GM12864 (cell line): ENCODE data around the gene KATNAL1.
"Not testable (repeated sequence)": the region's sequence is repeated elsewhere in the genome, so short reads cannot be mapped to it uniquely, and the experiment has no call there.

Experiments used
- DNase-seq: peaks from one replicate; pipeline ENCODE4 v3.0.0-alpha.2; 2011; ENCODE audit warnings: low read depth
- H3K4me3 ChIP-seq: 2 replicates; pipeline ENCODE4 v1.5.1; 2011; ENCODE audit warnings: mild to moderate bottlenecking, low read depth, low read length, control low read depth
- TF ChIP-seq, protein P1 (sequence below): IDR thresholded peaks from 2 replicates; pipeline ENCODE4 v1.5.1; 2011; ENCODE audit warnings: low read depth, mild to moderate bottlenecking, moderate library complexity, low read length, control low read depth, inconsistent platforms; ENCODE audit errors: missing control alignments

Gene KATNAL1

DNA sequence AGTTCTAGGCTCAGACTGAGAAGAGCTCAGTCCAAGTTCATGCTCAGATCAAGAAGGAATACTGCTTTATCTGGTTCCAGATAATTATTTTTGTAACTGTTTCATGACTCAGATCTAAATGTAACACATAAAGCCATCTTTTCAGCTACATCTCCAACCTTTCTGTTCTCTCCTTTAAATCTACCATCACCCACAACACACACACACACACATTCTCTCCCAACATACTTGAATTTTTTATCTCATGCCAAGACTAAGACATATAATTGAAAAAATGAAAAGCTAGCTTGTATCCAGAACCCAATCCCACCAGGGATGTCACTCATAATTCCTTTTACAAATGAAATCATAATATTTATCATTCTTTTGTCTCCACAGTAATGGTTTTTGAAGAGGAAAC, 7.6 kb downstream of the KATNAL1 start:
- TF ChIP-seq, protein P1, sequence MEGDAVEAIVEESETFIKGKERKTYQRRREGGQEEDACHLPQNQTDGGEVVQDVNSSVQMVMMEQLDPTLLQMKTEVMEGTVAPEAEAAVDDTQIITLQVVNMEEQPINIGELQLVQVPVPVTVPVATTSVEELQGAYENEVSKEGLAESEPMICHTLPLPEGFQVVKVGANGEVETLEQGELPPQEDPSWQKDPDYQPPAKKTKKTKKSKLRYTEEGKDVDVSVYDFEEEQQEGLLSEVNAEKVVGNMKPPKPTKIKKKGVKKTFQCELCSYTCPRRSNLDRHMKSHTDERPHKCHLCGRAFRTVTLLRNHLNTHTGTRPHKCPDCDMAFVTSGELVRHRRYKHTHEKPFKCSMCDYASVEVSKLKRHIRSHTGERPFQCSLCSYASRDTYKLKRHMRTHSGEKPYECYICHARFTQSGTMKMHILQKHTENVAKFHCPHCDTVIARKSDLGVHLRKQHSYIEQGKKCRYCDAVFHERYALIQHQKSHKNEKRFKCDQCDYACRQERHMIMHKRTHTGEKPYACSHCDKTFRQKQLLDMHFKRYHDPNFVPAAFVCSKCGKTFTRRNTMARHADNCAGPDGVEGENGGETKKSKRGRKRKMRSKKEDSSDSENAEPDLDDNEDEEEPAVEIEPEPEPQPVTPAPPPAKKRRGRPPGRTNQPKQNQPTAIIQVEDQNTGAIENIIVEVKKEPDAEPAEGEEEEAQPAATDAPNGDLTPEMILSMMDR = no peak
- DNase-seq = no peak
- no peak overlapping the region for H3K4me3 ChIP-seq

DNA sequence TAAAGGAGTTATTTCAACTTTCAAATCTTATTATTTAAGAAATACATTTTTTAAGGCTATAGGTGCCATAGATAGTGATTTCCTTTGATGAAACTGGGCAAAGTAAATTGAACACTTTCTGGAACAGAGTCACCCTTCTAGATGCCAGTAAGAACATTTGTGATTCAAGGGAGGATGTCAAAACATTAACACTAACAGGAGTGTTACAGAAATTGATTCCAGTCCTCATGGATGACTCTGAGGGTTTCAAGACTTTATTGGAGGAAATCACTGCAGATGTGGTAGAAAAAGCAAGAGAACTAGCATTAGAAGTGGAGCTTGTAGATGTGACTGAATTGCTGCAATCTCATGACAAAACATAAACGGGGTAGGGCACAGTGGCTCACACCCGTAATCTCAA, 12.2 kb downstream of the KATNAL1 start:
- no peak overlapping the region for H3K4me3 ChIP-seq
- DNase-seq = no peak
- TF ChIP-seq, protein P1 = no peak

DNA sequence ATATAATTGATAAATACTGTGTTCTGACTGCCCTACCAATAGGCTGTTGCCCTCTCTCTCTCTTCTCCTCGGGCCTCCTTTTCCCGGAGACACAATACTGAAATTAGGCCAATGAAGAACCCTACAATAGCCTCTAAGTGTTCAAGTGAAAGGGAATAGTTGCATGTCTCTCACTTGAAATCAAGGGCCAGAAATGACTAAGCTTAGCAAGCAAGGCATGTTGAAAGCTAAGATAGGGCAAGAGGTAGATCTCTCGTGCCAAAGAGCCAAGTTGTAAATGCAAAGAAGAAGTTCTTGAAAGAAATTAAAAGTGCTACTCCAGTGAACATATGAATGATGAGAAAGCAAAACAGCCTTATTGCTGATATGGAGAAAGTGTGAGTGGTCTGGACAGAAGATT, 13.3 kb downstream of the KATNAL1 start:
- H3K4me3 ChIP-seq = no peak overlapping the region
- no peak for DNase-seq
- TF ChIP-seq, protein P1 = no peak

DNA sequence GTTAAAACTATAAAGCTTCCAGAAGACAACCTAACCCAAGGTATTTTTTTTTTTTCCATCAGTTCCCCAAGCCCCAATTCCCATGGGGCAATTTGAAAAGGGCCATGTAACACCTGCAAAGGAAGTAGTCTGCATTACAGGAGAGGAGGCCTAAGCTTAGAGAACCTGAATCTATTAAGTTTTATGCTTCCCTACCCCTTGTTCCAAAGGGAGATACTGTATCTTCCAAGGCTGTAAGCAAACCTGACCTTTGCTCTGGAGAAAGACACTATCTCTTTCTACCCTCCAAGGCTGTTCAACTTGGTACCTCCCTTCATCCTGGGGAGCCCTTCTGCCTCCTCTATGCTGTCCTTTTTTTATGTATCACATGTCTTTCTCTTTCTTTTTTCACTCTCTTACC, 15.0 kb downstream of the KATNAL1 start:
- TF ChIP-seq, protein P1 = no peak
- no peak for DNase-seq
- H3K4me3 ChIP-seq = no peak overlapping the region

DNA sequence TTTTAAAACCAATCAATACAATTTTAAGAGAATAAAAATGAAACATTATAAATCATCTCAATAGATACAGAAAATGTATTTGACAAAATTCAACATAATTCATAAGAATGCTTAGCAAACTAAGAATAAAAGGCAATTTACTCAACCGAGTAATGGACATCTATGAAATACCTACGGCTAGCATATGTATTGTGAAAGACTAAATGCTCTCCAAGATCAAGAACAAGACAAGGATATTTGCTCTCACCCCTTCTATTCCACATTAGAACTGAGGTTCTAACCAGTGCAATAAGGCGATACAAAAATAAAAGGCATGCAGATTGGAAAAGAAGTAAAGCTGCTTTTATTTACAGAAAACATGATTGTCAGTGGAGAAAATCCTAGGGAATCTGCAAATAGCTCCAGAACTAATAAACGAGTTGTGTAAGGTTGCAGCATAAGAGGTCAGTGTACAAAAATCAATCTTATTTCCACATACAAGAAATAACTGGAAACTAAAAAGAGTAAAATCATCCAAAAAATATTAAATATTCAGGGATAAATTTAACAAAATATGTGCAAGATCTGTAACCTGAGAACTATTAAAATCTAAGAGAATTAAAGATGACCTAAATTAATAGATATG, 16.4 kb downstream of the KATNAL1 start:
- TF ChIP-seq, protein P1 = no peak
- no peak overlapping the region for H3K4me3 ChIP-seq
- no peak for DNase-seq

DNA sequence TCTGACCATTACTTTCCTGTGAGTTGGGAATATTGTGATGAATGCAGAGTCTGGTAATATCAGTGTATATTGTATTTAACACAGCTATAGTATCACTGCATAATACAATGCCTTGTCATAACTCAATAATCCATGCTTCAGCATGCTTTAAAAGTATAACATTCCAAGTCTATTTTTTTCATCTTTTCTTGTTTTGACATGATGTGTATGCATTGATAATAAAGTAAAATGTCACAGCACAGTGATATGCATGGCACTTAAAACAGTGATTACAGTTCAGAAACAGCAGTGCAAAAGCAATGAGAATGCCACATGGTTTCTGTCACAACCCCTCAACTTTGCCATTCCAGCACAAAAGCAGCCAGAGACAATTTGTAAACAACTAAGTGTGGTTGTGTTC, 17.8 kb downstream of the KATNAL1 start:
- TF ChIP-seq, protein P1 = no peak
- H3K4me3 ChIP-seq = no peak overlapping the region
- DNase-seq = no peak

DNA sequence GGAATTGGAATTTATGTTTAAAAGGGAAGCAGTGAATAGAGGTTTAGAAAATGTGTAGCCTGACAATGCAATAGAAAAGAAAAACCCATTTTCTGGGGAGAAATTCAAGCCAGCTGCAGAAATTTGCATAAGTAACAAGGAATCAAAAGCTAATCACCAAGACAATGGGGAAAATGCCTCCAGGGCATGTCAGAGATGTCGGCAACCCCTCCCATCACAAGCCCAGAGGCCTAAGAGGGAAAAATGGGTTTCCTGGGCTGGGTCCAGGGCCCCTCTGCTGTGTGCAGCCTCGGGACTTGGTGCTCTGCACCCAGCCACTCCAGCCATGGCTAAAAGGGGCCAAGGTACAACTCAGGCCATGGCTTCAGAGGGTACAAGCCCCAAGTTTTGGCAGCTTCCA, 21.3 kb downstream of the KATNAL1 start:
- DNase-seq, H3K4me3 ChIP-seq: not testable (repeated sequence)
